A673 (cell line): Measurements from ENCODE around the gene RBMX.

ENCODE experiments used
- EZH2 ChIP-seq: fragments of 200-600 bp; sonication (generic); IDR thresholded peaks from 2 replicates; pipeline ENCODE4 v1.6.1; 2017; ENCODE audit warnings: borderline replicate concordance, low read depth, mild to moderate bottlenecking, mixed read lengths, antibody characterized with exemption, low read length; ENCODE audit not compliant: poor library complexity, severe bottlenecking
- TF ChIP-seq, protein P1 (sequence below): fragments of 300-800, 200-600 bp; sonication (generic); conservative IDR thresholded peaks from 2 replicates; pipeline ENCODE4 v1.5.1; 2017; ENCODE audit warnings: low read depth, mild to moderate bottlenecking, antibody characterized with exemption, low read length, moderate library complexity, mixed read lengths

DNA sequence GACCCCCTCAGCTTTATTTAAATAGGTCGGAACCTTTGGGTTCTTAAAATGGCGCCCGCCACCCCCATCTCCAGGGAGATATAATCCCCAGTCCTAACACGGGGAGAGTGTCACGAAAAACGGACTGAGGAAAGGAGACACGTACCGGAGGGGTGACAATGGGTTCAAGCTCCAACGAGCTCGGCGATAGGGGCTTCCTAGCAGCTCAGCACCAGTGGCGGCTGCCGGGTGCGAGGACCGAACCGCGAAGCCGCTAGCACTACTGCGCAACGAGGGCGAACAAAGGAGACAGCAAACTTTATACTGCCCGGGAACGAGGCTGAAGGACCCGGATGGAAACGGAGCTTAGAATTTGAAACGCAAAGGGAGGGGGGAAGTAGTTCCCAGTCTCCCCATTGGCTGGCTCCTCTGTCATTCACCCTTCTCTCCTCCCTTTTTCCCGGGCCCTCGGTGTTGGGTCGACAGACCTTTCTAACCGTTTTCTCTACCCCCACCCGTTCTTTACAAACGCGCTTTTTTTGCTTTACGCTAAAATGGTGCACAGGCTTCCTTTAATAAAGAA is at the start of gene RBMX:
- TF ChIP-seq, protein P1, sequence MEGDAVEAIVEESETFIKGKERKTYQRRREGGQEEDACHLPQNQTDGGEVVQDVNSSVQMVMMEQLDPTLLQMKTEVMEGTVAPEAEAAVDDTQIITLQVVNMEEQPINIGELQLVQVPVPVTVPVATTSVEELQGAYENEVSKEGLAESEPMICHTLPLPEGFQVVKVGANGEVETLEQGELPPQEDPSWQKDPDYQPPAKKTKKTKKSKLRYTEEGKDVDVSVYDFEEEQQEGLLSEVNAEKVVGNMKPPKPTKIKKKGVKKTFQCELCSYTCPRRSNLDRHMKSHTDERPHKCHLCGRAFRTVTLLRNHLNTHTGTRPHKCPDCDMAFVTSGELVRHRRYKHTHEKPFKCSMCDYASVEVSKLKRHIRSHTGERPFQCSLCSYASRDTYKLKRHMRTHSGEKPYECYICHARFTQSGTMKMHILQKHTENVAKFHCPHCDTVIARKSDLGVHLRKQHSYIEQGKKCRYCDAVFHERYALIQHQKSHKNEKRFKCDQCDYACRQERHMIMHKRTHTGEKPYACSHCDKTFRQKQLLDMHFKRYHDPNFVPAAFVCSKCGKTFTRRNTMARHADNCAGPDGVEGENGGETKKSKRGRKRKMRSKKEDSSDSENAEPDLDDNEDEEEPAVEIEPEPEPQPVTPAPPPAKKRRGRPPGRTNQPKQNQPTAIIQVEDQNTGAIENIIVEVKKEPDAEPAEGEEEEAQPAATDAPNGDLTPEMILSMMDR = no peak
- no peak for TF ChIP-seq EZH2
